GM23248 (cell line): ENCODE data around the gene TSPAN4.

Experiments used
- EZH2 ChIP-seq: fragments of 200-600 bp; sonication (generic); IDR thresholded peaks from 2 replicates; pipeline ENCODE4 v1.6.1; 2018; ENCODE audit warnings: antibody characterized with exemption, mild to moderate bottlenecking; ENCODE audit not compliant: insufficient read depth, poor library complexity, severe bottlenecking
- EZH2phosphoT487 ChIP-seq: fragments of 200-600 bp; sonication (generic); IDR thresholded peaks from 2 replicates; pipeline ENCODE4 v1.6.1; 2018; ENCODE audit warnings: antibody characterized with exemption, moderate library complexity, mild to moderate bottlenecking, low read depth; ENCODE audit not compliant: insufficient read depth

GRCh38 chr11:859394-860131 is 16.9 kb downstream of the TSPAN4 start:
- TF ChIP-seq EZH2 (no peak), EZH2phosphoT487 (no peak)
